Hepatocyte (in vitro differentiated cells): Measurements from ENCODE around the gene VOPP1.

Experiments
- EZH2 ChIP-seq: fragments of 200-600 bp; sonication (generic); IDR thresholded peaks from 2 replicates; pipeline ENCODE4 v1.6.1; 2016; ENCODE audit warnings: antibody characterized with exemption, mild to moderate bottlenecking, borderline replicate concordance
- TF ChIP-seq, protein P1 (sequence below): fragments of 200-600 bp; sonication (generic); IDR thresholded peaks from 2 replicates; pipeline ENCODE4 v1.5.1; 2016; ENCODE audit warnings: antibody characterized with exemption, mild to moderate bottlenecking; ENCODE audit not compliant: poor library complexity

DNA sequence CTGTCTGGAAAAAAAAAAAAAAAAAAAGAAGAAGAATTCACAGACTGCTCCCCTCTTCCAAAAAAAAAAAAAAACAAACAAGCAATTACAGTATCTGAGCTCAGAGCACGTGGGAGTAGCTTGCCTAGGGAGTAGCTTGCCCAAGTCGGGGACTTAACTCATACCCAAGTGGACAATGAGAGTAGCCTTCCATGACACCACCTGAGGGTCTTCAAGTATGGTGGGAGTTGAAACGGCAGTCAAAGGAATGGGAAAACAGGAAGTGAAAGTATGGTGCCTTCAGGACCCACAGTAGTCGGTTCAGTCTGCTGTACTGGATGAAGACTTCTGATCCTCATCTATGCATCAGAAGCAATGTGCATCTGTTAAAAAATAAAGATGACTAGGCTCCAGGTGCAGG lies 10.6 kb downstream of the VOPP1 start:
- TF ChIP-seq, protein P1, sequence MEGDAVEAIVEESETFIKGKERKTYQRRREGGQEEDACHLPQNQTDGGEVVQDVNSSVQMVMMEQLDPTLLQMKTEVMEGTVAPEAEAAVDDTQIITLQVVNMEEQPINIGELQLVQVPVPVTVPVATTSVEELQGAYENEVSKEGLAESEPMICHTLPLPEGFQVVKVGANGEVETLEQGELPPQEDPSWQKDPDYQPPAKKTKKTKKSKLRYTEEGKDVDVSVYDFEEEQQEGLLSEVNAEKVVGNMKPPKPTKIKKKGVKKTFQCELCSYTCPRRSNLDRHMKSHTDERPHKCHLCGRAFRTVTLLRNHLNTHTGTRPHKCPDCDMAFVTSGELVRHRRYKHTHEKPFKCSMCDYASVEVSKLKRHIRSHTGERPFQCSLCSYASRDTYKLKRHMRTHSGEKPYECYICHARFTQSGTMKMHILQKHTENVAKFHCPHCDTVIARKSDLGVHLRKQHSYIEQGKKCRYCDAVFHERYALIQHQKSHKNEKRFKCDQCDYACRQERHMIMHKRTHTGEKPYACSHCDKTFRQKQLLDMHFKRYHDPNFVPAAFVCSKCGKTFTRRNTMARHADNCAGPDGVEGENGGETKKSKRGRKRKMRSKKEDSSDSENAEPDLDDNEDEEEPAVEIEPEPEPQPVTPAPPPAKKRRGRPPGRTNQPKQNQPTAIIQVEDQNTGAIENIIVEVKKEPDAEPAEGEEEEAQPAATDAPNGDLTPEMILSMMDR: no peak
- TF ChIP-seq EZH2: no peak
